ENCODE measurements around the gene TUBGCP2.

The TUBGCP2 gene

DNA sequence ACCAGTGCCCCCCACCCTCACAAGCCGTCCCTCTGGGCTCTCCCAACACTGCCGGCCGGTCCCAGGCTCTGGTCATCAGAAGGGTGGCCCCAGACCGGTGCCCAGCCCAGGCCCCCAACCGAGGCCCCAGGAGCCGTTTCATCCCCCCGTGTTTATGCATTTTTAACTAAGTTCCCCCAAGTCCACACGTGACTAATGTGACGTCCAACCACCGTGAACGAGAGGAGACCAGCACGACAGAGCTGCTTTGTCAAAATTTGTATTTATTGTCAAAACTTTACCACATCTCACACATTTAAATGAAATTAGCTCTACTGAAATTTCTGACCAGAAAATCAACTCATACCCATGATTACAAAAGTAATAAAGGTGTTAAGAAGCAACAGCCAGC lies 62.4 kb downstream of the TUBGCP2 start:
- no peak overlapping the region for H3K4me3 ChIP-seq (ENCODE audit: low read depth, low read length)
- DNase-seq (ENCODE audit: low read depth, low spot score), result no peak
- TF ChIP-seq, protein P1, sequence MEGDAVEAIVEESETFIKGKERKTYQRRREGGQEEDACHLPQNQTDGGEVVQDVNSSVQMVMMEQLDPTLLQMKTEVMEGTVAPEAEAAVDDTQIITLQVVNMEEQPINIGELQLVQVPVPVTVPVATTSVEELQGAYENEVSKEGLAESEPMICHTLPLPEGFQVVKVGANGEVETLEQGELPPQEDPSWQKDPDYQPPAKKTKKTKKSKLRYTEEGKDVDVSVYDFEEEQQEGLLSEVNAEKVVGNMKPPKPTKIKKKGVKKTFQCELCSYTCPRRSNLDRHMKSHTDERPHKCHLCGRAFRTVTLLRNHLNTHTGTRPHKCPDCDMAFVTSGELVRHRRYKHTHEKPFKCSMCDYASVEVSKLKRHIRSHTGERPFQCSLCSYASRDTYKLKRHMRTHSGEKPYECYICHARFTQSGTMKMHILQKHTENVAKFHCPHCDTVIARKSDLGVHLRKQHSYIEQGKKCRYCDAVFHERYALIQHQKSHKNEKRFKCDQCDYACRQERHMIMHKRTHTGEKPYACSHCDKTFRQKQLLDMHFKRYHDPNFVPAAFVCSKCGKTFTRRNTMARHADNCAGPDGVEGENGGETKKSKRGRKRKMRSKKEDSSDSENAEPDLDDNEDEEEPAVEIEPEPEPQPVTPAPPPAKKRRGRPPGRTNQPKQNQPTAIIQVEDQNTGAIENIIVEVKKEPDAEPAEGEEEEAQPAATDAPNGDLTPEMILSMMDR (IDR thresholded peaks at IDR 0.05; ENCODE audit: insufficient read depth, low read length, missing control alignments), result no peak
- POLR2A ChIA-PET, result no interaction called here
- CTCF ChIA-PET, result interaction anchor here (1.0 to 1.2 kb wide), 3 partner anchors 10 to 83 kb away, joined by 3 read pairs; no protein-coding TSS in a partner anchor

DNA sequence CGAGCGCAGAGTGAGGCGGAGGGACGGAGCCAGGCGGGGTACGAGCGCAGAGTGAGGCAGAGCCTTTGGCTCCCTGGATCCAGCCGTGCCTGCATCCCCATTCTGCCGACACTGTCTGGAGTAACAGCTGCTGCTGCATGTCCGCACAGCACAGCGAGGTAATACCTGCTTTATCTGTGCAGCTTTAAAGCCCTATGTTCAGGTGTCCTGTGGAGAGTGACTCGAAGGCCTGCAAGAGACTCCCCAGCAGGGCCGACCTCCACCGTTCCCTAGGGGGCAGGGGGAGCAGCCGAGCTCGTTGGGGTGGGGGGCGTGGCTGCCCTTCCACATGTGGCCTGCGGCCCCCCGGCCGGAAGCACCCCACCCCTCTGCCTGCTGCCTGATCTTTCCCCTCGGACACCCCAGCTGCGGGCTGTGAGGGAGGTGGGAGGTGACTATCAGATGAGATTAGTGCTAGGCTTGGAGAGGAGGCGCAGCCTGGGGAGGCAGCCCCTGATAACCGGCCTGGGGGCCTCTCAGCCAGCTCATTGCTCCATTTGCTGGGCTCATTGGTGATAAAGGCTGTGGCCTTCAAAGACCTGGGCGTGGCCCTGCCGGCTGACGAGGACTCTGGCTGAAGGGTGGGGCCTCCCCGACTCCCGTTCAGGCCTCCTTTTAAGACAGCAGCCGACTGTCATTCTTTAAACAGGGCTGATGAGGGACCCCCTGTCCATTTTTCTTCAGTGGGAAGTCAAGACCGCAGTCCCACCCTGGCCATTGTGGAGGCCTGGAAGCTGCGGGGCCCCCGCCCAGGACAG lies 63.0 kb downstream of the TUBGCP2 start:
- DNase-seq (ENCODE audit: low read depth, low spot score), result no peak
- ChIA-PET CTCF (interaction anchor here (1.0 to 1.2 kb wide), 3 partner anchors 10 to 84 kb away, joined by 3 read pairs; no protein-coding TSS in a partner anchor), POLR2A (no interaction called here)
- no peak overlapping the region for H3K4me3 ChIP-seq (ENCODE audit: low read depth, low read length)
- TF ChIP-seq, protein P1 (IDR thresholded peaks at IDR 0.05; ENCODE audit: insufficient read depth, low read length, missing control alignments), result no peak

DNA sequence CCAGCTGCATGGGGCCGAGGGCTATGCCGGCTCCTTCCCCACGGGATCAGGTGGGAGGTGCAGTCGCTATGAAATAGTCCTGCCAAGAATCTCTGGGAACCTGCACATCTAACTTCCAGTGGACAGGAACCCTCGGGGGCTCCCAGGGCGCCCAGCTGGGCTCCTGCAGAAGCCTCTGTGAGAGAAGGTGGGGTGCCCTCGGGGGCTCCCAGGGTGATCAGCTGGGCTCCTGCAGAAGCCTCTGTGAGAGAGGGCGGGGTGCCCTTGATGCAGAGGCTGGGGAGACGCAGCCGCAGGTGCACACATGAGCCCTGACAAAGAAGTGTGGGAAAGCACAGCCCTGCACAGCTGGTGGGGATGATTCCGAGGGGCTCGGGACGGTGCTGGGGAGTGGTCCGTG lies 65.1 kb downstream of the TUBGCP2 start:
- ChIA-PET CTCF (no interaction called here), POLR2A (no interaction called here)

DNA sequence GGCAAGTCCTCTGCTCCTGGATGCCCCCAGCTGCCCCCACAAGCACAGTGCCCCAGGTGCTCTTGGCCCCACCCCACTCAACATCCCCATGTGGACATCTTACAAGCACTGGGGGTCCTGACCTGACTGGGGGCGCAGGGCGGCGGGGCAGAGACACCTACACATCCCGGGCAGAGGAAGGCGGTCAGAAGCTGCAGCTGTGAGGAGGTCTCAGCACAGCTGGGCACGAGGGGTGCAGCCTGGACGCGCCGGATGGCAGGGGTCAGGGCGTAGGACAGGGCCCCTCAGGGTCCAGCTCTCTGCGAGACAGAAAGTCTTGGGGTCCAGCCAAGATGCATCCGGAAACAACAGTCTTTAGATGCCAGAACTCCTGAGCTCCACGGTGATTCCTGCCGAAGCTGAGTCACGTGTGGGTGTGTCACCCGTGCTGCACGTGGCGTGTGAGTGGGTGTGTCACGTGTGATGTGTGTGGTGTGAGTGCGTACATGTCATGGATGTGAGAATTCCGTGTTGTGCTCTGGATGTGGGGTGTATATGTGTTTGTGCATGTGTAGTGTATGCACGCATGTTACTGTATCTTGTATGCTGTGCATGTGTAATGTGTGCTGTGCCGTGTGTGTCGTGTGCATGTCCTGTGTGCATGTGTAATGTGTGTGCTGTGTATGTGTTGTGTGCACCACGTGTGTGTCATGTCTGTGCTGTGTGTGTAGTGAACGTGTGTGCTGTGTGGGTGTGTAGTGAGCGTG lies 65.9 kb downstream of the TUBGCP2 start:
- ChIA-PET POLR2A (no interaction called here), CTCF (no interaction called here)
- H3K4me3 ChIP-seq (ENCODE audit: low read depth, low read length), result no peak overlapping the region
- no peak for DNase-seq (ENCODE audit: low read depth, low spot score)
- TF ChIP-seq, protein P1 (IDR thresholded peaks at IDR 0.05; ENCODE audit: insufficient read depth, low read length, missing control alignments), result no peak

More for the DNA sequence above, 65.1 kb downstream of the TUBGCP2 start:
- no peak for DNase-seq (ENCODE audit: low read depth, low spot score)
- TF ChIP-seq, protein P1 (IDR thresholded peaks at IDR 0.05; ENCODE audit: insufficient read depth, low read length, missing control alignments), result no peak
- H3K4me3 ChIP-seq (ENCODE audit: low read depth, low read length), result no peak overlapping the region

DNA sequence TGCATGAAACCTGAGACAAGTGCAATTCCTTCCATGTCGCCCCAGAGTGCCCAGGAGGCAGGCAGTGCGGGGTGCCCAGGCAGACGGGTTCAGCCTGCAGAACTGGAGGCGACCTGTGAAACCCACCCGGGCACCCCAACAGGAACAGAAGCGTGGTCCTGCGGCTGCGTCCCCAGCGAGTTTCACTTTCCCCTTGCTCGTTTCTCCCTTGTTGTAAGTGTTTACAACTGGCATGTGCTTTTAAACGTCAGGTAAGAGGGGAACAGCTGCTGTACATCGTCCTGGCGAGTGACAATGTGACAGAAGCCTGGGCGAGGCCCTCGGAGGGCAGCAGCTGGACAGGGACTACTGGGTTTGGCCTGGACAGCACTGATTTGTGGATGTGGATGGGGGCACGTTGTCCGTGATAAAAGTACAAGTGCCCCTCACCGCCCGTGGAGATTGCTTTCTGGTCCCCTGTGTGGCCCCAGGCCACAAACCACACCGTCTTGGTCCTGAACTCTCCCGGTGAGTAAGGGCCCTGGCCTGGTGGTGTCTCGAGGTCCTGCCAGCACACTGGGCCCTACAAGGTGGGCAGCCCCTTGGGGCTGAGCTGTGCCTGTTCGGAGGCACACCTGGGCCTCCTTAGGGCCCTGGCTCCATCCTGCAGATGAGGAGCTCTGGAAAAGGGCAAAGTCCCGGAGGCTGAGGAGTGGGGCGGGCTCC lies 67.0 kb downstream of the TUBGCP2 start:
- CTCF ChIA-PET, result no interaction called here
- TF ChIP-seq, protein P1 (IDR thresholded peaks at IDR 0.05; ENCODE audit: insufficient read depth, low read length, missing control alignments), result no peak
- no peak for DNase-seq (ENCODE audit: low read depth, low spot score)
- POLR2A ChIA-PET, result no interaction called here
- no peak overlapping the region for H3K4me3 ChIP-seq (ENCODE audit: low read depth, low read length)

DNA sequence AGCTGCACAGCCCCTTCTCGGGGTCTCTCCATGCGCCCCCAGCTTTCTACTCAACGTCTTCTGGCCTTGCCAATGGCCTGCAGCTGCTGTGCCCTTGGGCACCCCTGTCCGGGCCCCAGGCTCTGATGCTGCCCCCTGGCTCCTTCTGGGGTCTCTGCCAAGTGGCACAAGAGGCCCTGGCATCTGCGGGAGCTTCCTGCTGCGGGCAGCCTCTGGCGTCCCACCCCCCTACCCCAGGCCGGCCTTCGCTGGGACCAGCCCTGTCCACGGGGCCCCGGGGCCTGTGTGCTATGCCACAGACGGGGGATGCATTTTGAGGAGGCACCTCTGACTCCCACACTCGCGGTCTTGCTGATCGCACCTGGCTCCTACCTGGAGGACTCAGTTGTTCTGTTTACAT lies 68.7 kb downstream of the TUBGCP2 start:
- no peak overlapping the region for H3K4me3 ChIP-seq (ENCODE audit: low read depth, low read length)
- TF ChIP-seq, protein P1 (IDR thresholded peaks at IDR 0.05; ENCODE audit: insufficient read depth, low read length, missing control alignments), result no peak
- POLR2A ChIA-PET, result no interaction called here
- CTCF ChIA-PET, result no interaction called here
- no peak for DNase-seq (ENCODE audit: low read depth, low spot score)

Data from AG04449 (cell line).